Esophagus squamous epithelium (tissue), 4 donors: Measurements from ENCODE around the gene MICAL2.

Experiments
- CTCF ChIP-seq, 6 experiments: fragments of 450-650 bp in 4 of 6; fragments of 200-600 bp in 2 of 6; sonication (generic) in 2 of 6; IDR thresholded peaks; one replicate each; pipeline ENCODE4 v1.5.1; 2016 to 2019; ENCODE audit warnings: antibody characterized with exemption in 6 of 6, mild to moderate bottlenecking in 4 of 6, moderate library complexity in 4 of 6
- POLR2A ChIP-seq, 4 donors: fragments of 450-650 bp; IDR thresholded peaks; one replicate each; pipeline ENCODE4 v1.6.1; 2017; ENCODE audit warnings: antibody characterized with exemption in 4 of 4, mild to moderate bottlenecking in 4 of 4, moderate library complexity in 3 of 4

DNA sequence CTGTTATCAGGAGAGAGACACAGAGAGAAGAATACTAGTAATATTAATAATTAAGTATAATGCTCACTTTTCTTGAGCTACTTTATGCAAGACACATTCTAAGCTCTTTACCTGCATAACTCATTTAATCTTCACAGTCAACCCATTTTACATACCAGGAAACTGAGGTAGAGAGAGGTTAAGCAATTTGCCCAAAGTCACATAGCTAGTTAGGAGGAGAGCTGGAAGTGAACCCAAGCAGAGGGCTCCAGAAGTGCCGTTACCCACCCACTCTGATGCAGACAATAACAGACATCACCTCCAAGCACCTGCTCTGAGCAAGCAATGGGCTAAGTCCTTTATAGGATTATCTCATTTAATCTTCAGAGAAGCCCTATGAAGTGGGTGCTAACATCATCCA lies 24.8 kb downstream of the MICAL2 start:
- TF ChIP-seq CTCF (IDR thresholded peaks at IDR 0.05) = no peak
- no peak for TF ChIP-seq POLR2A (IDR thresholded peaks at IDR 0.05)
